GM19351 (cell line): ENCODE data around the gene PLCB3.
"Not testable (repeated sequence)": the region's sequence is repeated elsewhere in the genome, so short reads cannot be mapped to it uniquely, and the experiment has no call there.

Source experiments
- ATAC-seq: cut with Tn5 transposase; IDR thresholded peaks from one replicate; pipeline ENCODE4 v1.9.1; 2021; ENCODE audit warnings: mild to moderate bottlenecking, moderate library complexity; ENCODE audit not compliant: unreplicated experiment

Gene PLCB3

GRCh38 chr11:64235437-64236161 is 15.7 kb upstream of the PLCB3 start:
- no peak for ATAC-seq

GRCh38 chr11:64237484-64237951 is 13.8 kb upstream of the PLCB3 start:
- ATAC-seq: no peak

- ATAC-seq: no peak
Measured at GRCh38 chr11:64238076-64238475, 13.3 kb upstream of the PLCB3 start.

- no peak for ATAC-seq
Measured at GRCh38 chr11:64238999-64239398, 12.3 kb upstream of the PLCB3 start.

GRCh38 chr11:64239662-64240434 is 11.5 kb upstream of the PLCB3 start:
- ATAC-seq: no peak

- ATAC-seq: peak; percentile 41
Measured at GRCh38 chr11:64240435-64241240, 10.7 kb upstream of the PLCB3 start, which contains the start of gene FKBP2. TSS of gene FKBP2 (plus strand) at chr11:64241095. CDS start at chr11:64242388, 1,293 bp downstream.

- ATAC-seq: peak; percentile 63
Measured at GRCh38 chr11:64241241-64241490, 10.2 kb upstream of the PLCB3 start.

- peak; percentile 7 for ATAC-seq
Measured at GRCh38 chr11:64241491-64242374, 9.6 kb upstream of the PLCB3 start.

- ATAC-seq: no peak
Measured at GRCh38 chr11:64243236-64243854, 8.0 kb upstream of the PLCB3 start.

GRCh38 chr11:64244107-64244506 is 7.2 kb upstream of the PLCB3 start:
- ATAC-seq: no peak

GRCh38 chr11:64244966-64245365 is 6.4 kb upstream of the PLCB3 start:
- no peak for ATAC-seq

GRCh38 chr11:64245401-64245796 is 5.9 kb upstream of the PLCB3 start:
- no peak for ATAC-seq

- no peak for ATAC-seq
Measured at GRCh38 chr11:64245797-64246620, 5.3 kb upstream of the PLCB3 start.

GRCh38 chr11:64246621-64246870 is 4.8 kb upstream of the PLCB3 start:
- not testable (repeated sequence) for ATAC-seq

- peak; percentile 35 for ATAC-seq
Measured at GRCh38 chr11:64246871-64247728, 4.2 kb upstream of the PLCB3 start, which contains the start of gene PPP1R14B. TSS of gene PPP1R14B (minus strand) at chr11:64246943. CDS start at chr11:64246673, 270 bp downstream.

- ATAC-seq: no peak
Measured at GRCh38 chr11:64247729-64248531, 3.4 kb upstream of the PLCB3 start.

GRCh38 chr11:64248578-64248977 is 2.8 kb upstream of the PLCB3 start:
- no peak for ATAC-seq

GRCh38 chr11:64249038-64249437 is 2.3 kb upstream of the PLCB3 start:
- ATAC-seq: no peak
